GM21423 (cell line): ENCODE measurements around the gene SLC17A6.

Experiments used
- ATAC-seq: cut with Tn5 transposase; IDR thresholded peaks from one replicate; pipeline ENCODE4 v1.9.1; 2021; ENCODE audit warnings: mild to moderate bottlenecking, moderate library complexity; ENCODE audit not compliant: unreplicated experiment

SLC17A6 gene

GRCh38 chr11:22389526-22390282 is 51.5 kb downstream of the SLC17A6 start:
- no peak for ATAC-seq

- no peak for ATAC-seq
Observed at GRCh38 chr11:22390283-22390655, 52.1 kb downstream of the SLC17A6 start.

- ATAC-seq: no peak
Observed at GRCh38 chr11:22392561-22392960, 54.4 kb downstream of the SLC17A6 start.

- no peak for ATAC-seq
Observed at GRCh38 chr11:22405377-22405776, 67.2 kb downstream of the SLC17A6 start.

GRCh38 chr11:22407267-22407666 is 69.1 kb downstream of the SLC17A6 start:
- ATAC-seq: no peak

- no peak for ATAC-seq
Observed at GRCh38 chr11:22407921-22408320, 69.7 kb downstream of the SLC17A6 start.

- ATAC-seq: no peak
Observed at GRCh38 chr11:22415476-22415875, 77.3 kb downstream of the SLC17A6 start.

- ATAC-seq: no peak
Observed at GRCh38 chr11:22416462-22416861, 78.3 kb downstream of the SLC17A6 start.

GRCh38 chr11:22426915-22427314 is 88.7 kb downstream of the SLC17A6 start:
- no peak for ATAC-seq
